PC-9 (cell line): ENCODE results near the gene STAG1. TPM values are rescaled to one million over a fixed set of nuclear protein-coding genes. Genes with fewer than 3 reads are reported as not detected.
"Not testable (repeated sequence)": the region's sequence is repeated elsewhere in the genome, so short reads cannot be mapped to it uniquely, and the experiment has no call there.

Source experiments
- BruUV-seq: library from RNA; stranded (reverse); fragments of 400-500 nt; replicated peaks from 2 replicates; lab custom pipeline; 2021; lab: Mats Ljungman, UMichigan
- CTCF ChIA-PET: fragments of 300-600 bp; sonication (Branson Sonifier 250); formaldehyde crosslinking; loops from one replicate; lab custom pipeline; 2022; ENCODE audit warnings: antibody characterized with exemption; lab: Charles Lee
- POLR2A ChIA-PET: fragments of 300-600 bp; sonication (Branson Sonifier 250); formaldehyde crosslinking; loops from one replicate; lab custom pipeline; 2022; ENCODE audit warnings: antibody characterized with exemption; ENCODE audit not compliant: unreplicated experiment; lab: Charles Lee
- DNase-seq, 2 experiments: peaks; one replicate each; pipeline versions ENCODE4 v3.0.0 to v3.0.0-alpha.2; 2015 to 2022; ENCODE audit warnings: mixed read lengths in 1 of 2
- H2AFZ ChIP-seq: fragments of 200-600 bp; sonication (generic); 2 replicates; pipeline ENCODE4 v1.8.1; 2017; ENCODE audit warnings: antibody characterized with exemption
- H3F3A ChIP-seq: fragments of 200-600 bp; sonication (generic); 2 replicates; pipeline ENCODE4 v1.8.1; 2017; ENCODE audit warnings: antibody characterized with exemption, mild to moderate bottlenecking, low read depth; ENCODE audit not compliant: insufficient read depth
- H3K27ac ChIP-seq: fragments of 200-600 bp; sonication (generic); 2 replicates; pipeline ENCODE4 v1.6.1; 2016; ENCODE audit warnings: mixed run types
- H3K27me3 ChIP-seq: fragments of 200-600 bp; sonication (generic); 2 replicates; pipeline ENCODE4 v1.6.1; 2016; ENCODE audit warnings: low read depth, mixed run types; ENCODE audit not compliant: insufficient read depth
- H3K36me3 ChIP-seq: fragments of 200-600 bp; sonication (generic); 2 replicates; pipeline ENCODE4 v1.6.1; 2016; ENCODE audit warnings: low read depth, mixed run types
- H3K4me1 ChIP-seq: fragments of 200-600 bp; sonication (generic); replicated peaks from 2 replicates; pipeline ENCODE4 v1.6.1; 2016; ENCODE audit warnings: mixed run types; ENCODE audit not compliant: insufficient read depth
- H3K4me2 ChIP-seq: fragments of 200-600 bp; sonication (generic); 2 replicates; pipeline ENCODE4 v1.6.1; 2017; ENCODE audit warnings: mixed run types
- H3K4me3 ChIP-seq: fragments of 200-600 bp; sonication (generic); 2 replicates; pipeline ENCODE4 v1.6.1; 2016; ENCODE audit warnings: mixed run types
- H3K79me2 ChIP-seq: fragments of 200-600 bp; sonication (generic); 2 replicates; pipeline ENCODE4 v1.6.1; 2017; ENCODE audit warnings: low read depth, mixed run types
- H3K9me2 ChIP-seq: fragments of 200-600 bp; sonication (generic); 2 replicates; pipeline ENCODE4 v1.8.1; 2017; ENCODE audit warnings: mild to moderate bottlenecking; ENCODE audit not compliant: insufficient read depth
- H3K9me3 ChIP-seq: fragments of 200-600 bp; sonication (generic); 2 replicates; pipeline ENCODE4 v1.8.1; 2016; ENCODE audit warnings: low read depth; ENCODE audit not compliant: insufficient read depth
- H4K20me1 ChIP-seq: fragments of 200-600 bp; sonication (generic); 2 replicates; pipeline ENCODE4 v1.8.1; 2017; ENCODE audit not compliant: insufficient read depth
- EZH2 ChIP-seq: fragments of 200-600 bp; sonication (generic); IDR thresholded peaks from 2 replicates; pipeline ENCODE4 v1.8.0; 2017; ENCODE audit warnings: antibody characterized with exemption, low read depth
- intact Hi-C: fragments of 100-400 bp; cut with micrococcal nuclease; formaldehyde crosslinking; loops from one replicate; pipeline ENCODE4 v1.10.0; 2022; ENCODE audit not compliant: unreplicated experiment
- total RNA-seq: library from RNA; stranded (reverse); gene quantifications from 2 replicates; pipeline ENCODE4 v1.2.3, GENCODE V29; 2021
- TF ChIP-seq, protein P1 (sequence below): fragments of 200-600 bp; sonication (generic); conservative IDR thresholded peaks from 2 replicates; pipeline ENCODE4 v1.6.1; 2017; ENCODE audit warnings: mixed run types, antibody characterized with exemption, mild to moderate bottlenecking, moderate library complexity

The STAG1 gene
- total RNA-seq, 1 experiment from 2014 or later: 39.3 TPM

DNA sequence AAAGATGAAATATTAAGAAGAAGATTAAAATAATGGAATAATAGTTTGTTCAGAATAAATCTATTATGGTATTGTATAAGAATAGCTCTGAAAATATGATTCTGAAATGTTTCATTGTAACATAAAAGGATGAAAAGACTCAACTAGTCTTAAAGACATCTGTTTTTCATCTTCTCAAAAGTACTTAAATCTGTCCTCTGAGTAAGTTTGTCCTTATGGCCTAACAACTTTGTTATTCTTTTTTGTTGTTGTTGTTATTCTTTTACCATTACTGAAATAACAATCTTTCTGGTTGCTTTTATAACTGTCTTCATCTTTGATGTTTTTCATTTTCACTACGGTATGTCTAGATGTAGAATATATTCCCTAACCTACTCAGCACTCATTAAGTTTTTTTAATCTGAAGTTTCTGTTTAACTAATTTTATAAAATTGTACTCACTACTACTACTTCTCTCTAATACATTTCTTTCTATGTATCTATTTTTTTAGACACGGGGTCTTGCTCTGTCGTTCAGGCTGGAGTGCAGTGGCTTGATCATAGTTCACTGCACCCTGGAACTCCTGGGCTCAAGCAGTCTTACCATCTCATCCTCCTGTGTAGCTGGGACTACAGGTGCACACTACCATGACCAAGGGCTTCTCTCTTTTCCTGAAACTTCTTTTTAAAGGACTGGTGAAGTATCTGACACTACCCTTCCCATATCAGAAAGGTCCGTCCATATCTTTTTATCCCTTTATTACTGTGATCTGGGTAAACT, 261.4 kb downstream of the STAG1 start:
- Histone ChIP-seq H3F3A (no peaks in the 10 kb centered on the region; the same call in 1 of the 2 replicates), H2AFZ (no peak overlapping the region), H4K20me1 (no peaks in the 10 kb centered on the region), H3K27me3 (no peaks in the 10 kb centered on the region), H3K79me2 (no peaks in the 10 kb centered on the region), H3K36me3 (no peaks in the 10 kb centered on the region), H3K4me1 (no peaks in the 10 kb centered on the region), H3K27ac (no peak overlapping the region), H3K4me2 (no peak overlapping the region), H3K4me3 (no peak overlapping the region), H3K9me2 (no peaks in the 10 kb centered on the region), H3K9me3 (no peaks in the 10 kb centered on the region)
- ChIA-PET CTCF (no interaction called here), POLR2A (no interaction called here)
- TF ChIP-seq, protein P1, sequence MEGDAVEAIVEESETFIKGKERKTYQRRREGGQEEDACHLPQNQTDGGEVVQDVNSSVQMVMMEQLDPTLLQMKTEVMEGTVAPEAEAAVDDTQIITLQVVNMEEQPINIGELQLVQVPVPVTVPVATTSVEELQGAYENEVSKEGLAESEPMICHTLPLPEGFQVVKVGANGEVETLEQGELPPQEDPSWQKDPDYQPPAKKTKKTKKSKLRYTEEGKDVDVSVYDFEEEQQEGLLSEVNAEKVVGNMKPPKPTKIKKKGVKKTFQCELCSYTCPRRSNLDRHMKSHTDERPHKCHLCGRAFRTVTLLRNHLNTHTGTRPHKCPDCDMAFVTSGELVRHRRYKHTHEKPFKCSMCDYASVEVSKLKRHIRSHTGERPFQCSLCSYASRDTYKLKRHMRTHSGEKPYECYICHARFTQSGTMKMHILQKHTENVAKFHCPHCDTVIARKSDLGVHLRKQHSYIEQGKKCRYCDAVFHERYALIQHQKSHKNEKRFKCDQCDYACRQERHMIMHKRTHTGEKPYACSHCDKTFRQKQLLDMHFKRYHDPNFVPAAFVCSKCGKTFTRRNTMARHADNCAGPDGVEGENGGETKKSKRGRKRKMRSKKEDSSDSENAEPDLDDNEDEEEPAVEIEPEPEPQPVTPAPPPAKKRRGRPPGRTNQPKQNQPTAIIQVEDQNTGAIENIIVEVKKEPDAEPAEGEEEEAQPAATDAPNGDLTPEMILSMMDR: no peak
- TF ChIP-seq EZH2: no peak
- DNase-seq: no peak
- BruUV-seq: no TSS peak
- intact Hi-C loops: no loop called here

DNA sequence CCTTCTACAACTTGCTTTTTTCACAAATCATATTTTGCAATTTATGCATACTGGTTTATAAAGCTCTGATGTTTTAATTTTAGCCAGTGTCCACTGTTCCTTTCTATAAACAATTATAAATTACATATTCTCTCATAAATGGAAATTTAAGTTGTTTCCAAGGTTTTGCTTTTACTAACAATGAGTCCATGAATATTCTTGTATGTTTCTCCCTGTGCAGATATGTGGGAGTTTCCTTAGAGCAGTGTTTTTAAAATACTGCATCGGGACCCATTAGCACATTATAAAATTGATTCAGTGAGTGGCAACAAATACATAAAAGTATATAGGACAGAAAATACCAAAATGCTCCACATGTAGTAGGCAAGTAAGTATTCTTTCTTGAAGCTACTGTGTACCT, 266.4 kb downstream of the STAG1 start:
- no TSS peak for BruUV-seq
- POLR2A ChIA-PET: interaction anchor here (0.6 kb wide), 1 partner anchor 130 kb away, joined by 16 read pairs; no protein-coding TSS in a partner anchor
- DNase-seq: no peak
- no peaks in the 10 kb centered on the region for H3K27me3 ChIP-seq
- H3K4me1 ChIP-seq: no peaks in the 10 kb centered on the region
- no peak overlapping the region for H3K4me2 ChIP-seq
- no peaks in the 10 kb centered on the region for H3K9me2 ChIP-seq
- TF ChIP-seq EZH2: no peak
- TF ChIP-seq, protein P1: no peak
- no peaks in the 10 kb centered on the region for H4K20me1 ChIP-seq
- no peak overlapping the region for H2AFZ ChIP-seq
- no peaks in the 10 kb centered on the region for H3K79me2 ChIP-seq
- H3F3A ChIP-seq: no peaks in the 10 kb centered on the region; the same call in 1 of the 2 replicates
- intact Hi-C loops: no loop called here
- CTCF ChIA-PET: no interaction called here
- no peak overlapping the region for H3K27ac ChIP-seq
- no peaks in the 10 kb centered on the region for H3K9me3 ChIP-seq
- H3K36me3 ChIP-seq: no peaks in the 10 kb centered on the region
- H3K4me3 ChIP-seq: no peak overlapping the region

- Histone ChIP-seq H3K36me3 (no peaks in the 10 kb centered on the region), H3K9me3 (no peaks in the 10 kb centered on the region), H3F3A (no peaks in the 10 kb centered on the region), H3K9me2 (no peaks in the 10 kb centered on the region; the same call in 1 of the 2 replicates), H3K79me2 (no peaks in the 10 kb centered on the region), H3K4me2 (no peak overlapping the region), H3K4me3 (no peak overlapping the region), H3K27me3 (no peaks in the 10 kb centered on the region), H4K20me1 (no peaks in the 10 kb centered on the region), H3K4me1 (no peaks in the 10 kb centered on the region), H2AFZ (no peak overlapping the region), H3K27ac (no peak overlapping the region)
- DNase-seq: no peak
- intact Hi-C loops: no loop called here
- CTCF ChIA-PET: no interaction called here
- no peak for TF ChIP-seq EZH2
- TF ChIP-seq, protein P1: no peak
- POLR2A ChIA-PET: no interaction called here
- BruUV-seq: no TSS peak
Measured at GRCh38 chr3:136476280-136476679, 275.9 kb downstream of the STAG1 start.

DNA sequence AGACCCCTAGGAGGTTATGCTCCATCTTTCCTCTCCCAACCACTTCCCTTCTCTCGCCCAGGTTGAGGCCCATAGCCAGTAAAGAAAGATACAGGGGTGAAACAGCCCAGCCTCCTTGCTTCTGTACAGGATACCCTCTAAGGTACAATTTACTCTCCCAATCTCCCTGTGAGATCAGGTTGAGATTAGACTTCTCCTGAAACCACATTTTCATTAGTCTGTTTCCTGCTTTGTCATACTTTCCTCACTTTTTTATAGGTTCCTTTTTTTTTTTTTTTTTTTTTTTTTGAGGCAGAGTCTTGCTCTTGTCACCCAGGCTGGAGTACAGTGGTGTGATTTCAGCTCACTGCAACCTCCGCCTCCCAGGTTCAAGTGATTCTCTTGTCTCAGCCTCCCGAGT, 277.3 kb downstream of the STAG1 start:
- H3K4me2 ChIP-seq, H3K4me3 ChIP-seq, H3K27me3 ChIP-seq, H3K36me3 ChIP-seq, H3K27ac ChIP-seq, H3K9me2 ChIP-seq, DNase-seq, H3F3A ChIP-seq, H2AFZ ChIP-seq, H4K20me1 ChIP-seq, POLR2A ChIA-PET, H3K79me2 ChIP-seq, CTCF ChIA-PET, BruUV-seq, H3K9me3 ChIP-seq, H3K4me1 ChIP-seq, intact Hi-C loops: not testable (repeated sequence)
